Stimulated activated CD4-positive, alpha-beta T cell treated with anti-CD3 and anti-CD28 coated beads, Interleukin-1b, Interleukin-23, amount 100 ng/mL, for 1 hour (primary cell): Measurements from ENCODE around the gene SYNPO2L.
"Not testable (repeated sequence)": the region's sequence is repeated elsewhere in the genome, so short reads cannot be mapped to it uniquely, and the experiment has no call there.

Experiments used
- DNase-seq, 2 donors: peaks; one replicate each; pipeline ENCODE4 v3.0.0-alpha.2; 2020; ENCODE audit warnings: low read depth in 2 of 2

The SYNPO2L gene

GRCh38 chr10:73648975-73649829 lies 6.6 kb downstream of the SYNPO2L start:
- DNase-seq, result no peak

DNA sequence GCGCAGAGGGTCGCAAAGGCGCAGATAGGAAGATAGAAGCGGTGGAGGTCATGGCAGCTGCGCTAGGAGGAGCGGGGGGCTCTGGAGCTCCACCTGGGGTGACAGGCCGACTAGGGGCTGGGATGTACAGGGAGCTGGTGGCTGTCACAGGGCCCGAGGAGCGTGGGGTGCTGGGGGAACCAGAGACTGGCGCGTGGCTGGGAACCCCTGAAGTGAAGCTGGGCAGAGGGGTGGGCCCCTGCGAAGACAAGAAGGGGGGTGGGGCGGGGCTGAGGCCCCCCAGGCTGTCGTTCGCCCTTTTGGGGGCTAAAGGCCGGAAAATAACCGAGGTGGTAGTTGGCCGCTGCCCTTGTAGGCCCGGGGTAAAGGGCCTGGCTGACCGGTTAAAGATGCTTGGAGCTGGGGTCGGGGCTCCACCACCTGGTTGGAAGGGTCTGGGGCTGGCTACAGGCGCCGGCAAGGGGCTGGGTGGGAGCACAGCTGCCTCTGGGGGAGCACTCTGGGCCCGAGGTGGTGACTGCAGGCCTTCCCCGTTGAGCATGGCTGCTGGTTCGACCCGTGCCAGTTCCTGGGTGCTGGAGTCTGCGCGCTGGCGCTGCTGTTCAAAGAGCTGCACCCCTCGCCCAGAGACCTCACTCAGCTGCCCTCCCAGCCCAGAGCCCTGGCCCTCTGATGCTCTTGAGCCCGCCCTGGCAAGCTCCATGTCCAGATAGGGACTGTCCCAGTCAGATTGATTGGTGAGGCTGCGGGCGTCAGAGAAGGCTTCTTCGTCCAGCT lies 7.8 kb downstream of the SYNPO2L start:
- no peak for DNase-seq

- no peak for DNase-seq
Observed at GRCh38 chr10:73647211-73647874, 8.5 kb downstream of the SYNPO2L start.

- no peak for DNase-seq
Observed at GRCh38 chr10:73646598-73647041, 9.2 kb downstream of the SYNPO2L start.

GRCh38 chr10:73645251-73645650 lies 10.6 kb downstream of the SYNPO2L start:
- DNase-seq, result no peak

- no peak for DNase-seq
Observed at GRCh38 chr10:73644767-73645166, 11.1 kb downstream of the SYNPO2L start.

- DNase-seq, result peak in 1 of 2 donors; percentile 12
Observed at GRCh38 chr10:73644015-73644743, 11.7 kb downstream of the SYNPO2L start.

- no peak for DNase-seq
Observed at GRCh38 chr10:73643362-73643761, 12.5 kb downstream of the SYNPO2L start.

- no peak for DNase-seq
Observed at GRCh38 chr10:73641328-73642060, 14.3 kb downstream of the SYNPO2L start, which contains the start of gene MYOZ1. Gene MYOZ1, minus strand, starts transcription at chr10:73641474. Its CDS starts 1,457 bp downstream, at chr10:73640017.

DNA sequence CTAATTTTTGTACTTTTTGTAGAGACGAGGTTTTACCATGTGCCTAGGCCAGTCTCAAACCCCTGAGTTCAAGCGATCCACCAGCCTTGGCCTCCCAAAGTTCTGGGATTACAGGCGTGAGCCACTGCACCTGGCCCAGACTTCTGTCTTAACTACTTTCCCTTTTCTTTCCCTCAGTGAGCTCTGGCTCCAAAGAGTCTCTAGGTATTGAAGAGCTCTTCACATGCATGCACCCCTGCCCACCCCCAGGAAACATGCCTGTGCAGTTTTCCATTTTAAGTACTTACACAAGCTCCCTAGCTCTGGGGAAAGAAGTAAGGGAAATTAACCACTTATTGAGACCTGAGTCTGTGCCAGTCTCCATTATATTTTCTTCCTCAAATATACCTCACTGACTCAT lies 16.5 kb downstream of the SYNPO2L start:
- no peak for DNase-seq

- no peak for DNase-seq
Observed at GRCh38 chr10:73635781-73636180, 20.0 kb downstream of the SYNPO2L start.

- DNase-seq, result no peak
Observed at GRCh38 chr10:73634421-73634820, 21.4 kb downstream of the SYNPO2L start.

GRCh38 chr10:73629165-73629564 lies 26.7 kb downstream of the SYNPO2L start:
- no peak for DNase-seq

- DNase-seq, result no peak
Observed at GRCh38 chr10:73628405-73628804, 27.4 kb downstream of the SYNPO2L start.

- DNase-seq, result no peak
Observed at GRCh38 chr10:73627300-73627699, 28.5 kb downstream of the SYNPO2L start.

DNA sequence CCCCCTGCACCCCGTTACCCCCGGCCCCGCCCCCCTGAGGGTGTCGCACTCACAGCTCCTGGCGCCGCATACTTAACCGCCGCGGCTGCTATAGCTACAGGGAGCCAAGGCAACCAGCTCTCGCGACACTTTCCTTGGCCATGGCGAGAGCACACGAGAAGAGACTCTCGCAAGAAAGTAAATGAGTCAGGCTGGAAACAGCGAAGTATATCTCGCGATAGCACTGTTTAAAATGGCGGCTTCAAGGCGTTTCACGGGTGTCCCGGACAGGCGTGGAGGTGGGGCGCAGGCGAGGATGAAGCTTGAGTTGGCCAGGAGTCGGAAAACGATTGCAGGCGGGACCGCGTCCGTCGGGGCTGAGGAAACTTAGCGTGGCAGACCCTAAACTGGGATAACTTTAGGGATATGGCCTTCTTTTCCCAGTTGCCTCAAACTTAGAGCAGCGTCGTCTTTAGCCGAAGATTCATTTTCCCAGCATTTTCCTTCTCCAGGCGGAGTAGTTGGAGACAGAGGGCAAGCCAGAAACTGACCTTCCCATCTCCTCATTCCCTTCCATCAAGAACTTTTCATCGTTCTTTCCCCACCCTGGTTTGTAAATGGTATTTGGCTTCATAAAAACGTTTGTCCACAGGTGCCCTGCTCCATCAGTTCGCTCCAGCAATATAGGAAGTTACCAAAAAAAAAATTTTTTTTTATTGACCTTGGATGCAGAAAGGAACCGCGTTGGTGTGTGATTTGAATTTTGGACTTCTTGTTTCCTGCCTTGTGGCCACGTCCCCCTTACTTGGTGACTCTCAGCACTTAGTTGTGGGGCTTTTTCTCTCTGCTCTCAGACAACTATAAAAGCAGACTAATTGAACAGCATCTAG lies 29.7 kb downstream of the SYNPO2L start:
- DNase-seq, result peak; percentile 76 to 81

GRCh38 chr10:73625004-73625883 lies 30.6 kb downstream of the SYNPO2L start:
- no peak for DNase-seq

- no peak for DNase-seq
Observed at GRCh38 chr10:73623056-73623455, 32.8 kb downstream of the SYNPO2L start.

DNA sequence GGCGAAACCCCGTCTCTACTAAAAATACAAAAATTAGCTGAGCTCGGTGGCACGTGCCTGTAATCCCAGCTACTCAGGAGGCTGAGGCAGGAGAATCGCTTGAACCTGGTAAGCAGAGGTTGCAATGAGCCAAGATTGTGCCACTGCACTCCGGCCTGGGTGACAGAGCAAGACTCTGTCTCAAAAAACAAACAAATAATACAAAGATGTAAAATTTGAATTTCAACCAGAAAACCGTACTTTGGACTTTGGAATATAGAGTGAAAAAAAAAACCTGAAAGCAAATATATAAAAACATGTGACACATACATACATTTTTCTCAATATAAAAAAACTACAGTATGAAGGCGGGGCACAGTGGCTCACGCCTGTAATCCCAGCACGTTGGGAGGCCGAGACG lies 34.9 kb downstream of the SYNPO2L start:
- not testable (repeated sequence) for DNase-seq
